ENCODE measurements around the gene FKBP14.

DNA sequence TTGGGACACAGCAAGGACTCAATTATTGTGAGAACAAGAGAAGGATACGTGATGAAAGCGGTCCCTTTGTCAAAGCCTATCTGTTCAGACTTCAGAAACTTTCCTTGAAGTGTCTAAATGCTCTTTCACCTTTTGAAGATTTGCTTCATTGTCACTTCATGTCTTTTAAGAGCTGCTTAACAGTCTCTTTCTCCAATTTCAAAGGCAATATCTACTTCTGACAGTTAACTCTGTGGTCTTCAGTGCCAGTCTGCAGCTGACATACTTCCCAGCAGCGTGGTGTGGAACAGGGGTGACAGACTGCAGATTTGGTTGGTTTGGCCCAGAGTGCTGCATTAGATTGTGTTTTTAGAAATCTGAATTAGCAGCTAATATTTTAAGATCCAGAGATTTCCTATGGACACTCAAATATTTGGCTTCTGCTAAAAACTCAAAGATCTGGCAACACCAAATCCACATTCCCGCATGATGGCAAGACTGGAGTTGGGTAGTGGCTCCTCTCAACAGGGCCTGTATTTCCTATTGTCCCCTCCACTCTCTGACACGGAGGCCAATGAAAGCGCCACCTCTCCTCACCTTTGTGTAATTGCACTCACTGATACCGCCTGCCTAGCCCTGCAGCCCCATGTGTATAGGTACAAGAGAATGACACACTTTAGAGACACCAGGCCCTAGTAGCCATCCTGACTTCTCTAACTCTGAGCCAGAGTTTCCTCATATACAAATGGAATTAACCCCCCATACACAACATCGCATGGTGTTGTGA, 48.4 kb downstream of the FKBP14 start:
- TF ChIP-seq EP300 (IDR thresholded peaks at IDR 0.05) = no peak
- TF ChIP-seq, protein P1, sequence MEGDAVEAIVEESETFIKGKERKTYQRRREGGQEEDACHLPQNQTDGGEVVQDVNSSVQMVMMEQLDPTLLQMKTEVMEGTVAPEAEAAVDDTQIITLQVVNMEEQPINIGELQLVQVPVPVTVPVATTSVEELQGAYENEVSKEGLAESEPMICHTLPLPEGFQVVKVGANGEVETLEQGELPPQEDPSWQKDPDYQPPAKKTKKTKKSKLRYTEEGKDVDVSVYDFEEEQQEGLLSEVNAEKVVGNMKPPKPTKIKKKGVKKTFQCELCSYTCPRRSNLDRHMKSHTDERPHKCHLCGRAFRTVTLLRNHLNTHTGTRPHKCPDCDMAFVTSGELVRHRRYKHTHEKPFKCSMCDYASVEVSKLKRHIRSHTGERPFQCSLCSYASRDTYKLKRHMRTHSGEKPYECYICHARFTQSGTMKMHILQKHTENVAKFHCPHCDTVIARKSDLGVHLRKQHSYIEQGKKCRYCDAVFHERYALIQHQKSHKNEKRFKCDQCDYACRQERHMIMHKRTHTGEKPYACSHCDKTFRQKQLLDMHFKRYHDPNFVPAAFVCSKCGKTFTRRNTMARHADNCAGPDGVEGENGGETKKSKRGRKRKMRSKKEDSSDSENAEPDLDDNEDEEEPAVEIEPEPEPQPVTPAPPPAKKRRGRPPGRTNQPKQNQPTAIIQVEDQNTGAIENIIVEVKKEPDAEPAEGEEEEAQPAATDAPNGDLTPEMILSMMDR (IDR thresholded peaks at IDR 0.05) = no peak

Measured in tibial nerve (tissue), 4 donors.